ENCODE data around the gene HPSE. TPM values are rescaled to one million over a fixed set of nuclear protein-coding genes. Genes with fewer than 3 reads are reported as not detected.

The HPSE gene
- total and polyA plus RNA-seq, 2 of the 13 experiments (the other 11 are each of a cell fraction or from before 2014, with no cell fraction given): not detected

GRCh38 chr4:83323136-83323535 is 11.5 kb downstream of the HPSE start (continued):
- TF ChIP-seq PAXIP1 (CRISPR knock-in tag; conservative IDR thresholded peaks at IDR 0.05) (peak; percentile 78), FOXP1 (IDR thresholded peaks at IDR 0.05) (no peak), FOXP1 (CRISPR knock-in tag; IDR thresholded peaks at IDR 0.05) (0 out of 2 replicates have a peak, but pooled peaks have one; percentile 12), MXD4 (CRISPR knock-in tag; IDR thresholded peaks at IDR 0.05) (no peak), HNF4A (CRISPR knock-in tag; IDR thresholded peaks at IDR 0.05) (peak; percentile 90), ZBTB2 (CRISPR knock-in tag; IDR thresholded peaks at IDR 0.05; ENCODE audit: low read depth) (no peak), HNF4G (IDR thresholded peaks at IDR 0.05; ENCODE audit: borderline replicate concordance, low read depth, low read length) (peak; percentile 78), HNF4G (CRISPR knock-in tag; IDR thresholded peaks at IDR 0.05; ENCODE audit: borderline replicate concordance, low read depth) (peak; percentile 50; the same call in 1 of the 2 replicates), REL (CRISPR knock-in tag; conservative IDR thresholded peaks at IDR 0.05) (no peak), TBL1XR1 (IDR thresholded peaks at IDR 0.05; ENCODE audit: borderline replicate concordance, low read length, partially characterized antibody) (no peak), DNMT3B (CRISPR knock-in tag; conservative IDR thresholded peaks at IDR 0.05) (no peak), SOX5 (CRISPR knock-in tag; IDR thresholded peaks at IDR 0.05; ENCODE audit: borderline replicate concordance) (peak; percentile 48), ZNF296 (CRISPR knock-in tag; conservative IDR thresholded peaks at IDR 0.05) (no peak), ELF3 (CRISPR knock-in tag; IDR thresholded peaks at IDR 0.05) (no peak), TEAD3 (CRISPR knock-in tag; optimal IDR thresholded peaks at IDR 0.05; ENCODE audit: borderline replicate concordance) (peak; percentile 49), RBM39 (IDR thresholded peaks at IDR 0.05; ENCODE audit: low read depth, low read length, poor library complexity, severe bottlenecking) (no peak), RAD21 (CRISPR knock-in tag; IDR thresholded peaks at IDR 0.05) (no peak), SOX6 (IDR thresholded peaks at IDR 0.05) (no peak), SOX6 (CRISPR knock-in tag; IDR thresholded peaks at IDR 0.05) (peak; percentile 52; the same call in 1 of the 2 replicates)
- TF ChIP-seq, protein P1, sequence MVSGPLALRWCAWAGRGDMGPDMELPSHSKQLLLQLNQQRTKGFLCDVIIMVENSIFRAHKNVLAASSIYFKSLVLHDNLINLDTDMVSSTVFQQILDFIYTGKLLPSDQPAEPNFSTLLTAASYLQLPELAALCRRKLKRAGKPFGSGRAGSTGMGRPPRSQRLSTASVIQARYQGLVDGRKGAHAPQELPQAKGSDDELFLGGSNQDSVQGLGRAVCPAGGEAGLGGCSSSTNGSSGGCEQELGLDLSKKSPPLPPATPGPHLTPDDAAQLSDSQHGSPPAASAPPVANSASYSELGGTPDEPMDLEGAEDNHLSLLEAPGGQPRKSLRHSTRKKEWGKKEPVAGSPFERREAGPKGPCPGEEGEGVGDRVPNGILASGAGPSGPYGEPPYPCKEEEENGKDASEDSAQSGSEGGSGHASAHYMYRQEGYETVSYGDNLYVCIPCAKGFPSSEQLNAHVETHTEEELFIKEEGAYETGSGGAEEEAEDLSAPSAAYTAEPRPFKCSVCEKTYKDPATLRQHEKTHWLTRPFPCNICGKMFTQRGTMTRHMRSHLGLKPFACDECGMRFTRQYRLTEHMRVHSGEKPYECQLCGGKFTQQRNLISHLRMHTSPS (CRISPR knock-in tag; IDR thresholded peaks at IDR 0.05; ENCODE audit: low read depth): no peak
- TF ChIP-seq, protein P2, sequence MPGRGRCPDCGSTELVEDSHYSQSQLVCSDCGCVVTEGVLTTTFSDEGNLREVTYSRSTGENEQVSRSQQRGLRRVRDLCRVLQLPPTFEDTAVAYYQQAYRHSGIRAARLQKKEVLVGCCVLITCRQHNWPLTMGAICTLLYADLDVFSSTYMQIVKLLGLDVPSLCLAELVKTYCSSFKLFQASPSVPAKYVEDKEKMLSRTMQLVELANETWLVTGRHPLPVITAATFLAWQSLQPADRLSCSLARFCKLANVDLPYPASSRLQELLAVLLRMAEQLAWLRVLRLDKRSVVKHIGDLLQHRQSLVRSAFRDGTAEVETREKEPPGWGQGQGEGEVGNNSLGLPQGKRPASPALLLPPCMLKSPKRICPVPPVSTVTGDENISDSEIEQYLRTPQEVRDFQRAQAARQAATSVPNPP (CRISPR knock-in tag; IDR thresholded peaks at IDR 0.05): no peak
- TF ChIP-seq, protein P3, sequence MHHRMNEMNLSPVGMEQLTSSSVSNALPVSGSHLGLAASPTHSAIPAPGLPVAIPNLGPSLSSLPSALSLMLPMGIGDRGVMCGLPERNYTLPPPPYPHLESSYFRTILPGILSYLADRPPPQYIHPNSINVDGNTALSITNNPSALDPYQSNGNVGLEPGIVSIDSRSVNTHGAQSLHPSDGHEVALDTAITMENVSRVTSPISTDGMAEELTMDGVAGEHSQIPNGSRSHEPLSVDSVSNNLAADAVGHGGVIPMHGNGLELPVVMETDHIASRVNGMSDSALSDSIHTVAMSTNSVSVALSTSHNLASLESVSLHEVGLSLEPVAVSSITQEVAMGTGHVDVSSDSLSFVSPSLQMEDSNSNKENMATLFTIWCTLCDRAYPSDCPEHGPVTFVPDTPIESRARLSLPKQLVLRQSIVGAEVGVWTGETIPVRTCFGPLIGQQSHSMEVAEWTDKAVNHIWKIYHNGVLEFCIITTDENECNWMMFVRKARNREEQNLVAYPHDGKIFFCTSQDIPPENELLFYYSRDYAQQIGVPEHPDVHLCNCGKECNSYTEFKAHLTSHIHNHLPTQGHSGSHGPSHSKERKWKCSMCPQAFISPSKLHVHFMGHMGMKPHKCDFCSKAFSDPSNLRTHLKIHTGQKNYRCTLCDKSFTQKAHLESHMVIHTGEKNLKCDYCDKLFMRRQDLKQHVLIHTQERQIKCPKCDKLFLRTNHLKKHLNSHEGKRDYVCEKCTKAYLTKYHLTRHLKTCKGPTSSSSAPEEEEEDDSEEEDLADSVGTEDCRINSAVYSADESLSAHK (CRISPR knock-in tag; IDR thresholded peaks at IDR 0.05; ENCODE audit: borderline replicate concordance): no peak

All from HepG2 (cell line).